Endodermal cell (in vitro differentiated cells): ENCODE data around the gene MPP2. TPM values are rescaled to one million over a fixed set of nuclear protein-coding genes. Genes with fewer than 3 reads are reported as not detected.

Experiments used
- DNase-seq: peaks from one replicate; pipeline ENCODE4 v3.0.0-alpha.2; 2017
- H3K27ac ChIP-seq: 2 replicates; pipeline ENCODE4 v1.5.1; 2013; ENCODE audit warnings: mild to moderate bottlenecking, low read depth, low read length, moderate library complexity
- H3K27me3 ChIP-seq: 2 replicates; pipeline ENCODE4 v1.6.1; 2013; ENCODE audit warnings: mild to moderate bottlenecking, low read length, moderate library complexity; ENCODE audit not compliant: insufficient read depth, control insufficient read depth, poor library complexity, severe bottlenecking
- H3K36me3 ChIP-seq: 2 replicates; pipeline ENCODE4 v1.7.0; 2013; ENCODE audit warnings: mild to moderate bottlenecking, low read length, moderate library complexity; ENCODE audit not compliant: control insufficient read depth, insufficient read depth
- H3K4me1 ChIP-seq: one replicate; pipeline ENCODE4 v1.7.0; 2013; ENCODE audit warnings: low read length; ENCODE audit not compliant: control insufficient read depth, insufficient read depth
- H3K4me3 ChIP-seq: 2 replicates; pipeline ENCODE4 v1.5.1; 2013; ENCODE audit warnings: mild to moderate bottlenecking, low read length, moderate library complexity
- H3K9ac ChIP-seq: 2 replicates; pipeline ENCODE4 v1.6.1; 2013; ENCODE audit warnings: mild to moderate bottlenecking, low read length, moderate library complexity; ENCODE audit not compliant: poor library complexity, severe bottlenecking; ENCODE audit errors: extremely low read depth
- H3K9me3 ChIP-seq: 2 replicates; pipeline ENCODE4 v1.6.1; 2013; ENCODE audit warnings: mild to moderate bottlenecking, low read length, moderate library complexity; ENCODE audit not compliant: control insufficient read depth
- H3K27ac Mint-ChIP-seq: 2 replicates; pipeline ENCODE4 v1.8.0; 2020; ENCODE audit warnings: mixed read lengths
- H3K27me3 Mint-ChIP-seq: 2 replicates; pipeline ENCODE4 v1.8.0; 2021; ENCODE audit warnings: mild to moderate bottlenecking, mixed read lengths; ENCODE audit not compliant: insufficient read depth
- H3K36me3 Mint-ChIP-seq: 2 replicates; pipeline ENCODE4 v1.8.0; 2020; ENCODE audit warnings: low read depth, mixed read lengths
- H3K4me1 Mint-ChIP-seq: 2 replicates; pipeline ENCODE4 v1.8.0; 2020; ENCODE audit warnings: mixed read lengths
- H3K4me3 Mint-ChIP-seq: 2 replicates; pipeline ENCODE4 v1.8.0; 2020; ENCODE audit warnings: mild to moderate bottlenecking, moderate library complexity, mixed read lengths
- H3K9me3 Mint-ChIP-seq: 2 replicates; pipeline ENCODE4 v1.8.0; 2020; ENCODE audit warnings: mild to moderate bottlenecking, mixed read lengths
- WGBS, 2 experiments: methylation state at CpG; one replicate each; pipeline versions ENCODE4 v1.1.5 to v1.1.7; 2013; ENCODE audit warnings: missing lambda C conversion rate in 2 of 2, mixed read lengths in 1 of 2; ENCODE audit not compliant: insufficient coverage in 1 of 2, insufficient read length in 1 of 2; 5-methylcytosine and 5-hydroxymethylcytosine counted together
- total RNA-seq, 2 donors: library from RNA; stranded (reverse); fragmentation: NEBNext Ultra II Directional in 1 of 2; extraction: Animal tissue kit (Norgen Biotek cat#: 25700) in 1 of 2; gene quantifications; 2 replicates in 1 of 2; 3 replicates in 1 of 2; pipeline ENCODE4 v1.2.1, GENCODE V29; 2021
- TF ChIP-seq, protein P1 (sequence below): fragments of 200-600 bp; sonication (generic); conservative IDR thresholded peaks from 2 replicates; pipeline ENCODE4 v1.5.0; 2021; ENCODE audit warnings: antibody characterized with exemption, mild to moderate bottlenecking

MPP2 gene
- total RNA-seq, 2 donors from 2014 or later = 16.2 to 18.3 TPM

DNA sequence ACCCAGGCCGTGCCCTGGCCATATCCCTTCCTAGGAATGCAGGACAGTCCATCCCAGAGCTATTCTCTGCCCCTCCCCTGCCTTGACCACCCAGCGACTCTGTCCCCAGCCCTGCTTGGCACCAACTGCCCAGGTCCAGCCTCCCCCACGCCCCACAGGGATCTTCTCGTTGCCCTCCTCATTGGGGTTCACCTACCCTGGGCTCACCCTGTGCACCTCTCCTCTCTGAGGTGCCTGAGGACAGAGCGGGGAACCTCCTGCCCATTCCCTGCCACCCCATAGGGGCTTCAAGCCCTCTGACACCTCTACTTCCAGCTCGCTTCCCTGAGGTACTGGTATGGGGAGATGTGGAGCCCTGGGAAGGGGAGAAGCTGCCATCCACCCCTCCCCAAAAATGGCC lies 6.2 kb upstream of the MPP2 start:
- no peaks in the 10 kb centered on the region for H3K36me3 ChIP-seq
- peaks cover 35% of the 10 kb centered on the region for H3K27me3 Mint-ChIP-seq

DNA sequence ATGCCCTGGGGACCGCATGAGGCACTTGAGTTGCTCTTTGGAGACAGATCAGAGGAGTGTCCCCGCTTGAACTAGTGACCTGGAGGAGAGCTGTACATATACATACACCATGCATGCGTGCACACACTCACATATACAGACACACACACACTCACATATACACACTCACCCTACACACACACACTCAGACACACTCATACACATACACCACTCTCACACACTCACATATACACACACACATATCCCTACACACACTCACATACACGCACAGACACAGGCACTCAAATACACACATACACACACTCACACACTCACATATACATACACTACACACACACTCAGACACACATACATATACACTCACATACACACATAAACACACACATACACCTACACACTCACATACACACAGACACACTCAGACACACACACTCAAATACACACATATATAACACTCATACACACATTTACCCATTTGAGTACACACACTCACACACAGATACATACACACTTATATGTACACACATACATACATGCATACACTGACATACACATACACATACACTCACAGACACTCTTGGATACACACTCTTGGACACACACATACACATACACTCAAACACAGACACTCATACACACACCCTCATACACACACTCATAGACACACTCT lies 5.4 kb upstream of the MPP2 start:
- TF ChIP-seq, protein P1, sequence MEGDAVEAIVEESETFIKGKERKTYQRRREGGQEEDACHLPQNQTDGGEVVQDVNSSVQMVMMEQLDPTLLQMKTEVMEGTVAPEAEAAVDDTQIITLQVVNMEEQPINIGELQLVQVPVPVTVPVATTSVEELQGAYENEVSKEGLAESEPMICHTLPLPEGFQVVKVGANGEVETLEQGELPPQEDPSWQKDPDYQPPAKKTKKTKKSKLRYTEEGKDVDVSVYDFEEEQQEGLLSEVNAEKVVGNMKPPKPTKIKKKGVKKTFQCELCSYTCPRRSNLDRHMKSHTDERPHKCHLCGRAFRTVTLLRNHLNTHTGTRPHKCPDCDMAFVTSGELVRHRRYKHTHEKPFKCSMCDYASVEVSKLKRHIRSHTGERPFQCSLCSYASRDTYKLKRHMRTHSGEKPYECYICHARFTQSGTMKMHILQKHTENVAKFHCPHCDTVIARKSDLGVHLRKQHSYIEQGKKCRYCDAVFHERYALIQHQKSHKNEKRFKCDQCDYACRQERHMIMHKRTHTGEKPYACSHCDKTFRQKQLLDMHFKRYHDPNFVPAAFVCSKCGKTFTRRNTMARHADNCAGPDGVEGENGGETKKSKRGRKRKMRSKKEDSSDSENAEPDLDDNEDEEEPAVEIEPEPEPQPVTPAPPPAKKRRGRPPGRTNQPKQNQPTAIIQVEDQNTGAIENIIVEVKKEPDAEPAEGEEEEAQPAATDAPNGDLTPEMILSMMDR = no peak
- Mint-ChIP-seq H3K27ac (no peak overlapping the region), H3K36me3 (no peaks in the 10 kb centered on the region), H3K4me1 (peaks cover 19% of the 10 kb centered on the region), H3K9me3 (no peaks in the 10 kb centered on the region), H3K27me3 (peaks cover 39% of the 10 kb centered on the region), H3K4me3 (no peak overlapping the region)
- no peak overlapping the region for H3K4me3 ChIP-seq
- peaks cover 29% of the 10 kb centered on the region for H3K27me3 ChIP-seq
- H3K36me3 ChIP-seq = no peaks in the 10 kb centered on the region
- WGBS, 2 experiments = 61 to 93% methylated on average over 3 to 4 of the region's 4 CpGs
- H3K9ac ChIP-seq = no peak overlapping the region
- no peak for DNase-seq
- H3K4me1 ChIP-seq = peaks cover 7% of the 10 kb centered on the region
- no peak overlapping the region for H3K27ac ChIP-seq
- peaks cover 7% of the 10 kb centered on the region for H3K9me3 ChIP-seq

More for the DNA sequence above, 6.2 kb upstream of the MPP2 start:
- Mint-ChIP-seq H3K27ac (no peak overlapping the region), H3K9me3 (no peaks in the 10 kb centered on the region), H3K4me1 (peaks cover 19% of the 10 kb centered on the region), H3K36me3 (no peaks in the 10 kb centered on the region), H3K4me3 (no peak overlapping the region)
- no peak overlapping the region for H3K9ac ChIP-seq
- TF ChIP-seq, protein P1 = no peak
- peaks cover 7% of the 10 kb centered on the region for H3K9me3 ChIP-seq
- WGBS, 2 experiments = 67 to 80% methylated on average over 2 to 5 of the region's 6 CpGs
- no peak for DNase-seq
- peaks cover 21% of the 10 kb centered on the region for H3K27me3 ChIP-seq
- H3K4me1 ChIP-seq = peaks cover 7% of the 10 kb centered on the region
- H3K27ac ChIP-seq = no peak overlapping the region
- no peak overlapping the region for H3K4me3 ChIP-seq

DNA sequence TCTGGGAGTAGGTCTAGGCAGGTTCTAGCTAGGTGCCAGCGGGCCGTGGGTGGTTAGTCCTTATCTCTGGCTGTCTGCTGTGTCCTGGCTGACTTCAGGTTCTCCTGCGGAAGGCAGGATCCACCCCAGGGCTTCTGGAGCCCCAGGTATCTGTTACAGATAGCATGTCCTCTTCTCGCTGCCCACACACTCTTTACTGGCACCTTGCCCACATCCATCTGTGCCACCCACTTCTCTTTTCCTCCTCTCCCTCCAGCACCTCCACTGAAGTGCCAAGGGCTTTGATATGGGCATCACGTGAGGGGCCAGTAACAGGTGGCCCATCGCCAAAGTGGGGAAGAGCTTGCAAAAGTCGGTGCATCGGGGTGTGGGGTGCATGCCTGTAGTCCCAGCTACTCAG lies 4.6 kb upstream of the MPP2 start:
- H3K9ac ChIP-seq = no peak overlapping the region
- DNase-seq = no peak
- peaks cover 4% of the 10 kb centered on the region for H3K4me1 ChIP-seq
- no peak overlapping the region for H3K27ac Mint-ChIP-seq
- H3K27ac ChIP-seq = no peak overlapping the region
- H3K27me3 ChIP-seq = peaks cover 29% of the 10 kb centered on the region
- peaks cover 14% of the 10 kb centered on the region for H3K4me1 Mint-ChIP-seq
- H3K9me3 Mint-ChIP-seq = no peaks in the 10 kb centered on the region
- no peaks in the 10 kb centered on the region for H3K36me3 Mint-ChIP-seq
- no peaks in the 10 kb centered on the region for H3K36me3 ChIP-seq
- peaks cover 34% of the 10 kb centered on the region for H3K27me3 Mint-ChIP-seq
- no peak overlapping the region for H3K4me3 Mint-ChIP-seq
- H3K4me3 ChIP-seq = no peak overlapping the region
- WGBS, 2 experiments = 84 to 87% methylated on average over 8 of the region's 8 CpGs
- H3K9me3 ChIP-seq = peaks cover 7% of the 10 kb centered on the region
- TF ChIP-seq, protein P1 = no peak
